Measurements from ENCODE around the gene ABCB1. TPM values are rescaled to one million over a fixed set of nuclear protein-coding genes. Genes with fewer than 3 reads are reported as not detected.

The ABCB1 gene
- total and polyA plus RNA-seq, 2 of the 8 experiments (the other 6 are each of a cell fraction or from before 2014, with no cell fraction given) = 0.51 to 1.2 TPM

DNA sequence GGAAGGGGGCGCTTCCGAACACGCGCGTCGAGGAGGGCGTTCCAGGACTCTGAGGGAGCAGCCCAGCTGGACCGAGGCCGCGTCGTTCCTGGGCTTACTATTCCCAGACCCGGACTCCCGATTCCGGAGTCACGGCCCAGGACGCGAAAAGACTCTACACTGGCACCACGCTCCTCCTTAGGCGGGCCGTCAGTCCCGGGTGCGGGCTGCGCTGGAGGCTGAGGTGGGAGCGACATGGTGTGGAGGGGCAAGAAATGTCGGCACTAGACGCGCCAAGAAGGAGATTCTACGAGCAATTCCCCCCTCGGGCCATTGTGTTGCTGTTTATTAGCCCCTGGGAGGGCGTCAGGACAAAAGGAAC, 26.9 kb upstream of the ABCB1 start:
- no peak overlapping the region for H4K8ac ChIP-seq (ENCODE audit: extremely low read depth, insufficient read depth, low read length)
- CTCF ChIA-PET (ENCODE audit: partially characterized antibody) = interaction anchor here (0.9 kb wide), 1 partner anchor 10 kb away, joined by 3 read pairs; no protein-coding TSS in a partner anchor
- no peak overlapping the region for H3K27ac ChIP-seq (ENCODE audit: low read depth, low read length)
- H2BK120ac ChIP-seq (replicated peaks; ENCODE audit: low read depth, low read length) = no peak overlapping the region
- H4K20me1 ChIP-seq (replicated peaks in 1 of 2; ENCODE audit: control insufficient read depth in 1 of 2, insufficient read depth in 2 of 2, low read length in 2 of 2) = no peaks in the 10 kb centered on the region
- no peaks in the 10 kb centered on the region for H3K79me1 ChIP-seq (ENCODE audit: low read depth, low read length)
- H3K23ac ChIP-seq (ENCODE audit: insufficient read length) = no peak overlapping the region
- POLR2A ChIA-PET (ENCODE audit: partially characterized antibody) = interaction anchor here (0.7 kb wide), 1 partner anchor 12 kb away, joined by 3 read pairs; no protein-coding TSS in a partner anchor
- H3K23me2 ChIP-seq (ENCODE audit: low read depth, low read length) = peaks cover 17% of the 10 kb centered on the region
- no peaks in the 10 kb centered on the region; a peak in 1 of 4 replicates for H3K79me2 ChIP-seq (ENCODE audit: control insufficient read depth in 1 of 2, insufficient read depth in 2 of 2, low read length in 2 of 2)
- H2AK5ac ChIP-seq (ENCODE audit: low read depth, low read length) = no peak overlapping the region
- H2AFZ ChIP-seq (ENCODE audit: low read length) = peak overlapping the region; percentile 61; the same call in 1 of the 2 replicates
- DNase-seq (ENCODE audit: low read depth in 1 of 2, low spot score in 2 of 2) (peak in 1 of 2 experiments; percentile 65), FAIRE-seq (no peak)
- peaks cover 0 to 3% (median 0%) of the 10 kb centered on the region in 4 experiments; a peak in 1 of 7 replicates for H3K4me1 ChIP-seq (replicated peaks in 1 of 4; ENCODE audit: control insufficient read depth in 3 of 4, insufficient read depth in 4 of 4, low read length in 3 of 4)
- H3K9ac ChIP-seq (replicated peaks in 1 of 4; ENCODE audit: extremely low read depth in 1 of 4, low read depth in 3 of 4, low read length in 3 of 4) = no peak overlapping the region; a peak in 1 of 7 replicates
- H3K36me3 ChIP-seq (ENCODE audit: control insufficient read depth in 2 of 4, insufficient read depth in 4 of 4, low read length in 3 of 4) = no peaks in the 10 kb centered on the region
- 6% methylated on average over 26 of the region's 30 CpGs; no CpG with 5 or more reads in 1 of the 2 experiments for WGBS, 2 experiments (ENCODE audit: extremely low coverage in 1 of 2, insufficient coverage in 1 of 2, insufficient read length in 1 of 2, insufficient replicate concordance in 2 of 2, low coverage in 1 of 2, low lambda C conversion rate in 2 of 2, missing lambda C conversion rate in 1 of 2)
- no peak overlapping the region for H3K14ac ChIP-seq (ENCODE audit: insufficient read length)
- peaks cover 2 to 24% (median 18%) of the 10 kb centered on the region in 4 experiments; a peak in 6 of 7 replicates for H3K27me3 ChIP-seq (replicated peaks in 1 of 4; ENCODE audit: control insufficient read depth in 3 of 4, extremely low read depth in 1 of 4, insufficient read depth in 3 of 4, low read length in 3 of 4)
- peak overlapping the region; percentile 55 to 77 (median 62) for H3K4me3 ChIP-seq (ENCODE audit: extremely low read depth in 1 of 4, insufficient read depth in 2 of 4, low read depth in 3 of 4, low read length in 4 of 4)
- no peak overlapping the region for H2BK5ac ChIP-seq (ENCODE audit: low read depth, low read length)
- no peak overlapping the region for H2BK20ac ChIP-seq (ENCODE audit: low read length)
- H3K9me3 ChIP-seq (ENCODE audit: insufficient read depth in 2 of 2, low read depth in 1 of 2, low read length in 1 of 2) = peaks cover 0 to 2% of the 10 kb centered on the region in 2 experiments; a peak in 1 of 4 replicates
- H4K5ac ChIP-seq (ENCODE audit: insufficient read length, low read depth, low read length) = no peak overlapping the region
- no peak overlapping the region for H2BK12ac ChIP-seq (ENCODE audit: low read depth, low read length)
- no peak overlapping the region for H2BK15ac ChIP-seq (ENCODE audit: low read length)
- H3K56ac ChIP-seq (replicated peaks; ENCODE audit: insufficient read length, low read depth, low read length) = no peak overlapping the region
- H3K18ac ChIP-seq (ENCODE audit: extremely low read depth, low read length) = no peak overlapping the region
- no peak overlapping the region for H4K91ac ChIP-seq (replicated peaks; ENCODE audit: insufficient read length, low read length)
- H3K4ac ChIP-seq (replicated peaks; ENCODE audit: insufficient read length, low read depth, low read length) = no peak overlapping the region
- H3K4me2 ChIP-seq (ENCODE audit: insufficient read depth in 1 of 2, low read depth in 2 of 2, low read length in 2 of 2) = peak overlapping the region; percentile 61 to 99
- TF ChIP-seq, protein P1, sequence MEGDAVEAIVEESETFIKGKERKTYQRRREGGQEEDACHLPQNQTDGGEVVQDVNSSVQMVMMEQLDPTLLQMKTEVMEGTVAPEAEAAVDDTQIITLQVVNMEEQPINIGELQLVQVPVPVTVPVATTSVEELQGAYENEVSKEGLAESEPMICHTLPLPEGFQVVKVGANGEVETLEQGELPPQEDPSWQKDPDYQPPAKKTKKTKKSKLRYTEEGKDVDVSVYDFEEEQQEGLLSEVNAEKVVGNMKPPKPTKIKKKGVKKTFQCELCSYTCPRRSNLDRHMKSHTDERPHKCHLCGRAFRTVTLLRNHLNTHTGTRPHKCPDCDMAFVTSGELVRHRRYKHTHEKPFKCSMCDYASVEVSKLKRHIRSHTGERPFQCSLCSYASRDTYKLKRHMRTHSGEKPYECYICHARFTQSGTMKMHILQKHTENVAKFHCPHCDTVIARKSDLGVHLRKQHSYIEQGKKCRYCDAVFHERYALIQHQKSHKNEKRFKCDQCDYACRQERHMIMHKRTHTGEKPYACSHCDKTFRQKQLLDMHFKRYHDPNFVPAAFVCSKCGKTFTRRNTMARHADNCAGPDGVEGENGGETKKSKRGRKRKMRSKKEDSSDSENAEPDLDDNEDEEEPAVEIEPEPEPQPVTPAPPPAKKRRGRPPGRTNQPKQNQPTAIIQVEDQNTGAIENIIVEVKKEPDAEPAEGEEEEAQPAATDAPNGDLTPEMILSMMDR (IDR thresholded peaks at IDR 0.05; ENCODE audit: control extremely low read depth in 1 of 3, insufficient read depth in 1 of 3, low read depth in 1 of 3, low read length in 3 of 3) = peak in 2 of 3 experiments; percentile 0 to 1; a peak in 2 of 4 replicates
- TF ChIP-seq RAD21 (IDR thresholded peaks at IDR 0.05 in 1 of 2, conservative IDR thresholded peaks at IDR 0.05 in 1 of 2; ENCODE audit: low read depth in 2 of 2, low read length in 2 of 2) (no peak), GTF2F1 (IDR thresholded peaks at IDR 0.05; ENCODE audit: borderline replicate concordance, low read depth, low read length) (no peak), KDM1A (IDR thresholded peaks at IDR 0.05; ENCODE audit: borderline replicate concordance, low read length) (no peak), SUZ12 (IDR thresholded peaks at IDR 0.05; ENCODE audit: low read length) (peak; percentile 69), TAF1 (IDR thresholded peaks at IDR 0.05; ENCODE audit: low read depth, low read length) (no peak), SIX5 (IDR thresholded peaks at IDR 0.05; ENCODE audit: low read depth, low read length) (no peak), POU5F1 (IDR thresholded peaks at IDR 0.05; ENCODE audit: low read depth, low read length) (no peak)
- TF ChIP-seq, protein P2, sequence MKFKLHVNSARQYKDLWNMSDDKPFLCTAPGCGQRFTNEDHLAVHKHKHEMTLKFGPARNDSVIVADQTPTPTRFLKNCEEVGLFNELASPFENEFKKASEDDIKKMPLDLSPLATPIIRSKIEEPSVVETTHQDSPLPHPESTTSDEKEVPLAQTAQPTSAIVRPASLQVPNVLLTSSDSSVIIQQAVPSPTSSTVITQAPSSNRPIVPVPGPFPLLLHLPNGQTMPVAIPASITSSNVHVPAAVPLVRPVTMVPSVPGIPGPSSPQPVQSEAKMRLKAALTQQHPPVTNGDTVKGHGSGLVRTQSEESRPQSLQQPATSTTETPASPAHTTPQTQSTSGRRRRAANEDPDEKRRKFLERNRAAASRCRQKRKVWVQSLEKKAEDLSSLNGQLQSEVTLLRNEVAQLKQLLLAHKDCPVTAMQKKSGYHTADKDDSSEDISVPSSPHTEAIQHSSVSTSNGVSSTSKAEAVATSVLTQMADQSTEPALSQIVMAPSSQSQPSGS (IDR thresholded peaks at IDR 0.05; ENCODE audit: low read length) = no peak
